ENCODE results near the gene SYDE2. TPM values are rescaled to one million over a fixed set of nuclear protein-coding genes. Genes with fewer than 3 reads are reported as not detected.
"Not testable (repeated sequence)": the region's sequence is repeated elsewhere in the genome, so short reads cannot be mapped to it uniquely, and the experiment has no call there.

Gene SYDE2
- polyA plus RNA-seq, 1 donor from 2014 or later: 1.2 TPM

- no peaks in the 10 kb centered on the region for H3K9me3 Mint-ChIP-seq
- H3K27ac Mint-ChIP-seq: no peak overlapping the region
- no peaks in the 10 kb centered on the region for H3K36me3 Mint-ChIP-seq
- peaks cover 11 to 15% (median 14%) of the 10 kb centered on the region in 3 donors for H3K4me1 Mint-ChIP-seq
- H3K4me3 Mint-ChIP-seq: peak overlapping the region in 1 of 4 donors; percentile 94
- H3K27me3 Mint-ChIP-seq: peaks cover 7% of the 10 kb centered on the region
These were observed 2.0 kb downstream of the SYDE2 start for GRCh38 chr1:85198864-85199263.

GRCh38 chr1:85196358-85196757, 4.5 kb downstream of the SYDE2 start:
- peaks cover 2% of the 10 kb centered on the region for H3K27me3 Mint-ChIP-seq
- no peak overlapping the region for H3K4me3 Mint-ChIP-seq
- no peaks in the 10 kb centered on the region for H3K9me3 Mint-ChIP-seq
- no peak overlapping the region for H3K27ac Mint-ChIP-seq
- no peaks in the 10 kb centered on the region for H3K36me3 Mint-ChIP-seq
- peaks cover 5 to 9% (median 9%) of the 10 kb centered on the region in 3 donors for H3K4me1 Mint-ChIP-seq

GRCh38 chr1:85195703-85196102, 5.1 kb downstream of the SYDE2 start:
- H3K27ac Mint-ChIP-seq: no peak overlapping the region
- H3K36me3 Mint-ChIP-seq: no peaks in the 10 kb centered on the region
- no peak overlapping the region for H3K4me3 Mint-ChIP-seq
- H3K27me3 Mint-ChIP-seq: peaks cover 2% of the 10 kb centered on the region
- peaks cover 5 to 9% (median 9%) of the 10 kb centered on the region in 3 donors for H3K4me1 Mint-ChIP-seq
- H3K9me3 Mint-ChIP-seq: no peaks in the 10 kb centered on the region

GRCh38 chr1:85192129-85192528, 8.7 kb downstream of the SYDE2 start:
- not testable (repeated sequence) for H3K27me3 Mint-ChIP-seq, H3K4me1 Mint-ChIP-seq, H3K4me3 Mint-ChIP-seq, H3K27ac Mint-ChIP-seq, H3K36me3 Mint-ChIP-seq, H3K9me3 Mint-ChIP-seq

- Mint-ChIP-seq H3K36me3 (peaks cover 2% of the 10 kb centered on the region), H3K9me3 (no peaks in the 10 kb centered on the region), H3K27me3 (peaks cover 1% of the 10 kb centered on the region), H3K27ac (no peak overlapping the region), H3K4me3 (no peak overlapping the region), H3K4me1 (peaks cover 0 to 2% (median 0%) of the 10 kb centered on the region in 3 donors)
These were observed 11.7 kb downstream of the SYDE2 start for GRCh38 chr1:85189120-85189519.

- peaks cover 1% of the 10 kb centered on the region for H3K27me3 Mint-ChIP-seq
- H3K36me3 Mint-ChIP-seq: peaks cover 2% of the 10 kb centered on the region
- no peak overlapping the region for H3K27ac Mint-ChIP-seq
- no peaks in the 10 kb centered on the region for H3K9me3 Mint-ChIP-seq
- H3K4me3 Mint-ChIP-seq: no peak overlapping the region
- H3K4me1 Mint-ChIP-seq: peaks cover 0 to 2% (median 0%) of the 10 kb centered on the region in 3 donors
These were observed 12.3 kb downstream of the SYDE2 start for GRCh38 chr1:85188530-85188929.

- H3K4me3 Mint-ChIP-seq, H3K27ac Mint-ChIP-seq, H3K36me3 Mint-ChIP-seq, H3K4me1 Mint-ChIP-seq, H3K9me3 Mint-ChIP-seq, H3K27me3 Mint-ChIP-seq: not testable (repeated sequence)
These were observed 13.8 kb downstream of the SYDE2 start for GRCh38 chr1:85187021-85187420.

GRCh38 chr1:85184245-85184644, 16.6 kb downstream of the SYDE2 start:
- no peak overlapping the region for H3K4me3 Mint-ChIP-seq
- H3K27me3 Mint-ChIP-seq: peaks cover 1% of the 10 kb centered on the region
- no peaks in the 10 kb centered on the region for H3K9me3 Mint-ChIP-seq
- no peaks in the 10 kb centered on the region for H3K36me3 Mint-ChIP-seq
- H3K4me1 Mint-ChIP-seq: peaks cover 0 to 5% (median 1%) of the 10 kb centered on the region in 3 donors
- H3K27ac Mint-ChIP-seq: peak overlapping the region in 1 of 3 donors; percentile 0

- no peaks in the 10 kb centered on the region for H3K27me3 Mint-ChIP-seq
- H3K4me3 Mint-ChIP-seq: no peak overlapping the region
- no peaks in the 10 kb centered on the region for H3K9me3 Mint-ChIP-seq
- no peaks in the 10 kb centered on the region for H3K36me3 Mint-ChIP-seq
- H3K27ac Mint-ChIP-seq: no peak overlapping the region
- H3K4me1 Mint-ChIP-seq: peaks cover 0 to 5% (median 0%) of the 10 kb centered on the region in 3 donors
These were observed 18.1 kb downstream of the SYDE2 start for GRCh38 chr1:85182700-85183099.

GRCh38 chr1:85180869-85181268, 19.9 kb downstream of the SYDE2 start:
- Mint-ChIP-seq H3K36me3 (no peaks in the 10 kb centered on the region), H3K27ac (no peak overlapping the region), H3K27me3 (no peaks in the 10 kb centered on the region), H3K4me3 (no peak overlapping the region), H3K9me3 (no peaks in the 10 kb centered on the region), H3K4me1 (peaks cover 0 to 5% (median 0%) of the 10 kb centered on the region in 3 donors)

- Mint-ChIP-seq H3K9me3 (no peaks in the 10 kb centered on the region), H3K27ac (no peak overlapping the region), H3K27me3 (no peaks in the 10 kb centered on the region), H3K4me3 (no peak overlapping the region), H3K36me3 (no peaks in the 10 kb centered on the region), H3K4me1 (peaks cover 0 to 5% (median 0%) of the 10 kb centered on the region in 3 donors)
These were observed 21.3 kb downstream of the SYDE2 start for GRCh38 chr1:85179522-85179921.

- H3K4me3 Mint-ChIP-seq: no peak overlapping the region
- no peak overlapping the region for H3K27ac Mint-ChIP-seq
- H3K9me3 Mint-ChIP-seq: no peaks in the 10 kb centered on the region
- H3K4me1 Mint-ChIP-seq: peaks cover 0 to 5% (median 0%) of the 10 kb centered on the region in 3 donors
- H3K27me3 Mint-ChIP-seq: no peaks in the 10 kb centered on the region
- no peaks in the 10 kb centered on the region for H3K36me3 Mint-ChIP-seq
These were observed 22.4 kb downstream of the SYDE2 start for GRCh38 chr1:85178396-85178795.

- H3K4me3 Mint-ChIP-seq: no peak overlapping the region
- H3K36me3 Mint-ChIP-seq: no peaks in the 10 kb centered on the region
- peaks cover 0 to 2% (median 0%) of the 10 kb centered on the region in 3 donors for H3K4me1 Mint-ChIP-seq
- no peaks in the 10 kb centered on the region for H3K9me3 Mint-ChIP-seq
- peaks cover 9% of the 10 kb centered on the region for H3K27me3 Mint-ChIP-seq
- no peak overlapping the region for H3K27ac Mint-ChIP-seq
These were observed 26.3 kb downstream of the SYDE2 start for GRCh38 chr1:85174503-85174902.

- H3K36me3 Mint-ChIP-seq: no peaks in the 10 kb centered on the region
- no peaks in the 10 kb centered on the region for H3K4me1 Mint-ChIP-seq
- H3K4me3 Mint-ChIP-seq: no peak overlapping the region
- H3K9me3 Mint-ChIP-seq: no peaks in the 10 kb centered on the region
- no peak overlapping the region for H3K27ac Mint-ChIP-seq
- H3K27me3 Mint-ChIP-seq: peaks cover 9% of the 10 kb centered on the region
These were observed 28.0 kb downstream of the SYDE2 start for GRCh38 chr1:85172684-85173337.

- Mint-ChIP-seq H3K27me3 (peaks cover 9% of the 10 kb centered on the region), H3K9me3 (no peaks in the 10 kb centered on the region), H3K4me1 (no peaks in the 10 kb centered on the region), H3K27ac (no peak overlapping the region), H3K36me3 (no peaks in the 10 kb centered on the region), H3K4me3 (no peak overlapping the region)
These were observed 29.1 kb downstream of the SYDE2 start for GRCh38 chr1:85171721-85172120.

GRCh38 chr1:85168884-85169283, 31.9 kb downstream of the SYDE2 start:
- Mint-ChIP-seq H3K27ac (no peak overlapping the region), H3K27me3 (peaks cover 9% of the 10 kb centered on the region), H3K4me3 (no peak overlapping the region), H3K36me3 (no peaks in the 10 kb centered on the region), H3K4me1 (no peaks in the 10 kb centered on the region), H3K9me3 (no peaks in the 10 kb centered on the region)
